ENCODE measurements around the gene PNLDC1.

PNLDC1 gene

GRCh38 chr6:159854959-159855358, 54.9 kb downstream of the PNLDC1 start:
- no peak for DNase-seq

GRCh38 chr6:159858259-159858658, 58.2 kb downstream of the PNLDC1 start:
- DNase-seq, result no peak

- DNase-seq, result no peak
Measured at GRCh38 chr6:159860482-159860881, 60.4 kb downstream of the PNLDC1 start.

- DNase-seq, result no peak
Measured at GRCh38 chr6:159862103-159862502, 62.0 kb downstream of the PNLDC1 start.

GRCh38 chr6:159863341-159863740, 63.3 kb downstream of the PNLDC1 start:
- peak; percentile 27 for DNase-seq

- DNase-seq, result no peak
Measured at GRCh38 chr6:159865226-159865920, 65.3 kb downstream of the PNLDC1 start.

GRCh38 chr6:159866286-159867247, 66.5 kb downstream of the PNLDC1 start:
- DNase-seq, result no peak

All from amniotic stem cell (primary cell).